Ecto neural progenitor cell (in vitro differentiated cells): ENCODE data around the gene CCNDBP1.
A peak's percentile ranks its signal among the peaks of the same experiment; 100 is the strongest.
"Not testable (repeated sequence)": the region's sequence is repeated elsewhere in the genome, so short reads cannot be mapped to it uniquely, and the experiment has no call there.

Experiments
- DNase-seq: peaks from one replicate; pipeline ENCODE4 v3.0.0-alpha.2; 2018; ENCODE audit warnings: low spot score

Gene CCNDBP1

GRCh38 chr15:43193710-43194109, 8.5 kb downstream of the CCNDBP1 start:
- no peak for DNase-seq

GRCh38 chr15:43194795-43195194, 9.6 kb downstream of the CCNDBP1 start:
- no peak for DNase-seq

GRCh38 chr15:43196760-43197548, 11.8 kb downstream of the CCNDBP1 start:
- DNase-seq: no peak

DNA sequence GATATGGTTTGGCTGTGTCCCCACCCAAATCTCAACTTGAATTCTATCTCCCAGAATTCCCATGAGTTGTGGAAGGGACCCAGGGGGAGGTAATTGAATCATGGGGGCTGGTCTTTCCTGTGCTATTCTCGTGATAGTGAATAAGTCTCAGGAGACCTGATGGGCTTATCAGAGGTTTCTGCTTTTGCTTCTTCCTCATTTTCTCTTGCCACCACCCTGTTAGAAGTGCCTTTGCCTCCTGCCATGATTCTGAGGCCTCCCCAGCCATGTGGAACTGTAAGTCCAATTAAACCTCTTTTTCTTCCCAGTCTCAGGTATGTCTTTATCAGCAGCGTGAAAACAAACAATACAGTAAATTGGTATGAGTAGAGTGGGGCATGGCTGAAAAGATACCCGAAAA, 12.6 kb downstream of the CCNDBP1 start:
- not testable (repeated sequence) for DNase-seq

GRCh38 chr15:43198556-43198955, 13.4 kb downstream of the CCNDBP1 start:
- DNase-seq: not testable (repeated sequence)

GRCh38 chr15:43198992-43199391, 13.8 kb downstream of the CCNDBP1 start:
- DNase-seq: no peak

DNA sequence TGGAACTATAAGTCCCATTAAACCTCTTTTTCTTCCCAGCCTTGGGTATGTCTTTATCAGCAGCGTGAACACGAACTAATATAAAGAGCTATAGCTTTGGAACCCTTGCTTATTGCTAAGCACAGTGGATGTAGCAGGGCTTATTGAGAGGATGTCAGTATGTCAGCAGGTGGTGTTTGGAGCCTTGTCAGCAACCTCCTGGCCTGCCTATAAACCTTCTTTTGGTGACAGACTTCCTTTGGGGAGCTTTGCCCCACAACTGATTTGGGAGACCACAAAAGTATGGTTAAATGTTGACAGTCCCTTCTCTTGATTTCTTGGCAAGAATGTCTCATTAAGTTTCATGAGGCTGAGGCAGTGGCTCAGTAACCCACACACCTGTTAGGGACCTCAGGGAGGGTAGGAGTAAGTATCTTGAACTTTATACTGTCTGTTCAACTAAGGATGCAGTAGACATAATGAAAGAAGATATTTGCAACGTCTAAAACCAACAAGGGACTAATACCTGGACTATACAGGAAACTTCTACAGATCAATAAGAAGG, 14.8 kb downstream of the CCNDBP1 start:
- peak; percentile 10 for DNase-seq

DNA sequence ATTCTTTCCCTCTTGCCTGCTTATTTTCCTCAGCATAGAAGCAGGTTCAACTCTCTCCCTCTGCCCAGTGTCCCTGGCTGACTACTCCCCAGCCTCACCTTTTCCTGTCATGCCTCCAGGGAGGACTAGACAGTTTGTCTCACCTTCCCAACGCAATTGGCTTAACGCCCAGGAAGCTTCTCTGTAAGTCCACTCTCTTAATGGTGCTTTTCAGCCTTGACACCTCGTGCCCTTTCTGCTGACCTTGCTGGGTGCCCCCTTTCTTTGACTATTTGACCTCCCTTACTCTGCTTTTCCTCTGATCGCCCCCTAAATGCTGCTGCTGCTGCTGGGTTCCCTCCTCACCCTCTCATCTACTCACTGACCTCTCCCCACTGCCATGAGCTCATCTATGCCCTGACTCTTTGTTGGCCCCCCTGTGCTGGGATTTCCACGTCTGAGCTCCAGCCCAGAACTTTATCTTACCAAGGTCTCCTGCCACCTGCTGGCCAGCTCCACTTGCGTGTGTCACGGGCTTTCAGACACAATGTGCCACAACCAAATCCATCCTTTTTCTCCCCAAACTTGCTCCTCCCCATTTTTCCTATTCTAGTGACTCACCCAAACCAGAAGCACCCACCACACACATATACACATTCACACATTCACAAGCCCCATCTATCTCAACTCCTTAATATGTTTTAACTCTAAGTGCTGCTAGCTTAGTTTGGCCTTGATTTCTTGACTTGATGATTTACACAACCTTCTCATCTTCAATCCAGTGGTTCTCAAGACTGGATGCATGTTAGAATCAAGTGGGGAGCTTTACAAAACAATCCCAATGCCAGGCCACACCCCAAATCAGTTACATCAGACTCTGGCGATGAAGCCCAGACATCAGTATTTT, 19.1 kb downstream of the CCNDBP1 start:
- peak; percentile 55 for DNase-seq

DNA sequence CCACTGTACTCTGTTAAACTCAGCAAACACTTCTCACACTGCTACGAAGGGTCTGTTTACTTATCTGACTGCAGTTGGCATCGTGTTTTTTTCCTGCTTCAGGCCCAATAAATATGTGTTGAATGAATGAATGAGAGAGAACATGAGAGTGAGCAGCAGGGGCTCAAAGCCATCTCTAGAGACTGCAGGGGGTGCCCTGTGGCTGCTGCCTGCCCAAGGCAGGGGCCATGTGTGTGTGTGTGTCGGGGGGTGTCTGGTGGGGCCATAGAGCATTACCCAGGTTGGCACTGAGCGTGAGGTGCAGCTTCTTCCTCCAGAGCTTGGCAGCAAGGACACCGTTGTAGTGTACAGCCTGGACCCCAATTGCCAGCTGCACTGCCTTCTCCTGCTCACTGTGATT, 20.9 kb downstream of the CCNDBP1 start:
- DNase-seq: peak; percentile 2

- DNase-seq: no peak
Measured at GRCh38 chr15:43207024-43207423, 21.8 kb downstream of the CCNDBP1 start.

DNA sequence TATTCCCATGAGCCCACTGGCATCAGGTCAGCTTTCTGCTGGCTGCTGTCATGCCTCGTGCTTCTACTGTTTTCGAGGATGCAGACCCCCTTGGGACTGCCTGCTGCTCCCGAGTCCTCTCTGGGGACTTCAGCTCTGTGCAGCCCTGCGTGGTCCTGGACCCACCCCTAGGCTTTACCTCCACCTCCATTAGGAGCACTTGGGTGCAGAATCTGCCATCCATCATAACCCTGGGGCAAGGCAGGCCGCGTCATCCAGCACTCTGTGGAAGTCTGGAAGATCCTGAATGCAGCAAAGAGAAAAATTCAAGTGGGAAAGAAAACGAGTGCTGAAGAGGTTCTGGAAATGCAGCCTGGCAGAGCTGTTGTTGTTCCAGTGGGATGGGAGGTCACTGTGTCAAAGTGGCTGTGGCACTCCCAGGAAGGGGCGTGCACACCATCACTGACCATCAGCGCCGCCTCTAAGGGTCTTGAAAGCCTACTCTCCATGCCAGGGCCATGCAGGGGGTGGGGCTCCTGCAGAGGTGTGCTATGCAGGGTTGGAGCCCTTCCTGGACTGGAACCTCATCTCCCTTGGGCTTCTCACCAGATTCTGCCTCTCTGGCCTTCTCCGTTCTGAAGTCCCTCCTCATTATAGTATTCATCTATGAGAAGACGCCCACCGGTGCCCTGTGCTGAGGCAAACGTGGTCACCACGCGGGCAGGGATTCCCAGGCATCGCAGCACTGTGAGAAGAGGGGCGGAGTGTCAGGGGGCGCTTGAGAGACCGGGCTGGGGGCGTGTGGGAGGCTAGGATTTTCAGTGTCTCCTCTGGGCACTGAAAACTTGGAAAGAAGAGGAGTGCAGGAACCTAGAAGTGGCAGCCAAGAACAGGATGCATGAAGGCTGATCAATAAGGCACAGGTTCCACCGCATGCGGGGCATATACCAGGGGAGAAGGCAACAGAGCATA, 23.1 kb downstream of the CCNDBP1 start:
- DNase-seq: no peak

- DNase-seq: peak; percentile 64
Measured at GRCh38 chr15:43209059-43209824, 24.0 kb downstream of the CCNDBP1 start.

- no peak for DNase-seq
Measured at GRCh38 chr15:43210172-43210745, 25.1 kb downstream of the CCNDBP1 start.

GRCh38 chr15:43210807-43211206, 25.6 kb downstream of the CCNDBP1 start:
- no peak for DNase-seq

DNA sequence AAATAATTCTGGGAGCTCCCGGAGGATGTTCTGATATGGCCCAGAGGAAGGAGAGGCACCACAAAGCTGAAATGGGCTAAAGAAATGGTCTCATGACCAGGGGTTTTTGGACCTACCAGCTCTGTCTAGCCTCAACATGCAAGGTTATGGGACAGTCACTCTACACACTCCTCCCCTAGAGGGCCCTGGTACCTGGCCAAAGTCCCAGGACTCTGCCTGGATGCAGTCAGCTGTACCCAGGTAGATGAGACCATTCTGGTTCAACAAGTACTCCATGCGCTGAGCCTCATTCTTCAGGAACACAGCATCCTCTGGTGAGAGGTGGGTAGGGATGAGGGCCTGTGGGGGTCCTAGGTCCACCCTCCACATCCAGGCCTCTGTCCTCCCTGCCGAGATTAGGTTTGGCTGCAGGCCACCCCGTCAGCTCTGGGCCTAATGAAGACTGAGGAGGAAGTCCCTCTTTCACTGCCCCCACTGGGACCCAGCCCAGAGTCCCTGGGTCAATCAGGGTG, 26.1 kb downstream of the CCNDBP1 start:
- DNase-seq: no peak

- no peak for DNase-seq
Measured at GRCh38 chr15:43212299-43212698, 27.1 kb downstream of the CCNDBP1 start.

DNA sequence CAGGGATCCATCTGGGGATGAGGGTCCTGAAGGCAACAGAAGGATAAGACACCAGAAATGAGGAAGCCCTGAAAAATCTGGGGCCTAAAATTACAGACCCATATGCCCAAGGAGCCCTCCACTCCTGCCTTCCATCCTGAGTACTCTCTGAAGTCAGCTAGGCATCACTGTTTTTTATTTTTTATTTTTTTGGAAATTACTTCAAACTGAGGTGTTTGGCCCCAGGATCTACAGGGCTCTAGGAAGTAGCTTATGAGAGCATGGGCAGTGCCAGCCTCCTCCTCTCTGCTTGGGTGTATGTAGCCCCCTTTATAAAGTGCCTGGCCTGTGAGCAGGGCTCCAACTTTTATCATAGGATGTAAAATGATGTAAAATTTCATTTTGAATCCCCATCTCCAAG, 27.7 kb downstream of the CCNDBP1 start:
- no peak for DNase-seq

- no peak for DNase-seq
Measured at GRCh38 chr15:43213466-43213865, 28.3 kb downstream of the CCNDBP1 start.

DNA sequence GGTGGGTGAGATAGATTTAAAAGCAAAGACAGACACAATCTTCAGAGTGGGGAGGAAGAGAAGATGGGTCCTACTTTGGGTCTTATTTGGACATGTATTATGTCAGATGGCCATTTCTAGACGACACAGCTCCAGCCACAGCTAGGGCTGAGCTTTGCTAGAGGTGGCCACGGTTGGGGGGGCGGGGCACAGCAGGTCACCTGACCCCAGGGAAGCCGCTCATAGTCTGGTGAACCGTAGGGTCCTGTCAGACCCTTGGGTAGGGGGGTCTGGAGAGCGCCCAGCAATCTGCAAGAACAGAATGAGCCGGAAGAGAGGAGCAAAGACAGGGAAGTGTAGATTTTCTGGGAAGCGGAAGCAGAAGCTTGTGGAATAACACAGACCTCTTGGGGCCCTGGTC, 29.0 kb downstream of the CCNDBP1 start:
- no peak for DNase-seq

- no peak for DNase-seq
Measured at GRCh38 chr15:43214592-43215295, 29.5 kb downstream of the CCNDBP1 start.
